HuH-7 (cell line): ENCODE data around the gene C16orf96.
"Not testable (repeated sequence)": the region's sequence is repeated elsewhere in the genome, so short reads cannot be mapped to it uniquely, and the experiment has no call there.

Experiments used
- DNase-seq: peaks from one replicate; pipeline ENCODE4 v3.0.0; 2011; ENCODE audit warnings: low spot score

Gene C16orf96

GRCh38 chr16:4566144-4566543, 10.0 kb downstream of the C16orf96 start:
- DNase-seq, result no peak

DNA sequence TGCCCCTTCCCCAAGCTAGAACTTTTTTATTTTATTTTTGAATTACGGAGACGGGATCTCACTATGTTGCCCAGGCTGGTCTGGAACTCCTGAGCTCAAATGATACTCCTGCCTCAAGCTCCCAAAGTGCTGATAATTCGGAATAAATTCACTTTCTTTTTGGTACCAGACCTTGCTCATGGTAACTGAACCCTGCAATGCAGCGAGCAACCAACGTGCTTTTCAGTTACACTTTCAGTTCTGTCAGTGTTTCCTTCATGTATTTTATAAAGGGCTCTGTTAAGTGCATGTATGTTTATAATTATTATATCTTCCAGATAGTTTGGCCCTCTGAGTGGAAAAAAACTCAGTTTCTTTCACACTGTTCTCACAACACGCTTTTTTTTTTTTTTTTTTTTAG, 13.9 kb downstream of the C16orf96 start:
- DNase-seq, result no peak

DNA sequence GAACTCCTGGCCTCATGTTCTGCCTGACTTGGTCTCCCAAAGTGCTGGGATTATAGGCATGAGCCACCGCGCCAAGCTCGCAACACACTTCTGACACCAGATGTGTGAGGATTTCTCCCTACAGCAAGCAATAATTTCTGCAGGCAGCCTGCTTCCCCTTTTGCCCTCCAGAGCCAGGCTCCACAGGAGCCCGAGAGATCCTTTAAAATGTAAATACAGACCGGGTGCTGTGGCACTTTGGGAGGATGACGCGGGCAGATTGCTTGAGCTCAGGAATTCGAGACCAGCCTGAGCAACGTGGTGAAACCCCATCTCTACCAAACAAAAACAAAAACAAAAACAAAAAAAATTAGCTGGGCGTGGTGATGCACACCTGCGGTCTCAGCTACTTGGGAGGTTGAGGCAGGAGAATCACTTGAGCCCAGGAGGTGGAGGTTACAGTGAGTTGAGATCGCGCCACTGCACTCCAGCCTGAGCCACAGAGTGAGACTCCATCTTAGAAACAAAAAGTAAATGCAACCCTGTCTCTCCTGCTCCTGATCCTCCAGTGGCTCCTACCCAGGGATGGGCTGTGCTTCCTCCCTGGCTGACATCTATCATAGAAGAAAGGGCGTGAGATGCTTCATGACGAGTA, 14.7 kb downstream of the C16orf96 start:
- DNase-seq, result no peak

DNA sequence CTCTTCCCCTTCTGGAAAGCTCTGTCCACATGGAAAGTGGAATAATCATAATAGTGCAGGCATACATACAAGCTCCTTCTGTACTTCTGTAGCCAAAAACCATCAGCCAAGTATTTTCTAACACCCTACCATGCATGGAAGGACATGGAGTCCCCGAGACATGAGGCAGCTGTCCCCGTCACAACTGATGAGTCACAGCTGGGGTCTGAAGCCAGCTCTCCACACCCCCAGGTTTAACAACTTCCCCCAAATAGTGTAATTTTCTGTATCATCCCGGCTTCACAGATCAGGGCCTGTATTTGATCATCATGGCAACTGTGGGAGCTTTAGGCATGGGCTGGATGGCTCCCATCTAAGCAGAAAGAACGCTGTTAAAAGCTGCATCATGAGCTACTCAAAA, 16.6 kb downstream of the C16orf96 start:
- no peak for DNase-seq

DNA sequence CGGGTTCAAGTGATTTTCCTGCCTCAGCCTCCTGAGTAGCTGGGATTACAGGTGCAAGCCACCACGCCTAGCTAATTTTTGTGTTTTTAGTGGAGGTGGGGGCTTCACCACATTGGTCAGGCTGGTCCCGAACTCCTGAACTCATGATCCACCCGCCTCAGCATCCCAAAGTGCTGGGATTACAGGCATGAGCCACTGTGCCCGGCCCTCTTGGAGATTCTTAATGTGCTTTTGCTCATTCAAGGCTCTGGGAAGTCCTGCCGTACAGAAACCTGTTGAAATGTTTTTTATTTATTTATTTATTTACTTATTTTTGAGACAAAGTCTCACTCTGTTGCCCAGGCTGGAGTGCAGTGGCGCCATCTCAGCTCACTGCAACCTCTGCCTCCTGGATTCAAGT, 17.8 kb downstream of the C16orf96 start:
- DNase-seq, result not testable (repeated sequence)

GRCh38 chr16:4574919-4575705, 19.0 kb downstream of the C16orf96 start:
- no peak for DNase-seq

DNA sequence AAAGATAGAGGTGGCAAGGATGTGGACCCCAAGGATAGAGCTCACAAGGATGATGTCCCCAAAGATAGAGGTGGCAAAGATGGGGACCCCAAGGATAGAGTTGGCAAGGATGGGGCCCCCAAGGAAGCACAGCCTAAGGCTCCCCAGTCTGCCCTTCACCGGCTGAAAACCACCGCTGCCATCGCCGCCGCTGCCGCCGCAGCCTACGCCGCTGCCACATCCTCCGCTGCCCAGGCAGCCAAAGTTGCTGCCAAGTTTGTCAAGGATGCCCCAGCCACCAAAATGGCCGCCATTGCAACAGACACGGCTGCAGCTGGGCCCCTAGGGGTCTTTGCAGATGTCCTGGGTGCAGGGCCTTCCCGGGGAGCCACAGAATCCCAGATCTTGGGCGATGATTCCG, 19.9 kb downstream of the C16orf96 start:
- no peak for DNase-seq

GRCh38 chr16:4578961-4579530, 22.9 kb downstream of the C16orf96 start:
- no peak for DNase-seq

DNA sequence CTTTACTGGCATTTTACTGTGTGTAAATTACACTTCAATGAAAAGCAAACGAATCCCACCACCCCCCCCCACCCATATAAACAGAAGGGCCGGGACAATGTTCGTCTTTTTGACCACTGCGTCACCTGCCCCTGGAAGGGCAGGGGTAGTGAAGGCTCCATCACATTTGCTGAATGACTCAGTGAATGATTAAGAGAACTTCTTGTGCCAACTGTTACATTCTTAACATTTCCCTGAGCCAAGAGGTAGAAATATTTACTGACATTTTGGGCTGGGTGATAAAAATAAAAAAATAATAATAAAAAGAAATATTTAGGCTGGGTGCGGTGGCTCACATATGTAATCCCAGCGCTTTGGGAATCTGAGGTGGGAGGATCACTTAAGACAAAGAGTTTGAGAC, 24.1 kb downstream of the C16orf96 start:
- no peak for DNase-seq

GRCh38 chr16:4583906-4584305, 27.8 kb downstream of the C16orf96 start:
- no peak for DNase-seq

DNA sequence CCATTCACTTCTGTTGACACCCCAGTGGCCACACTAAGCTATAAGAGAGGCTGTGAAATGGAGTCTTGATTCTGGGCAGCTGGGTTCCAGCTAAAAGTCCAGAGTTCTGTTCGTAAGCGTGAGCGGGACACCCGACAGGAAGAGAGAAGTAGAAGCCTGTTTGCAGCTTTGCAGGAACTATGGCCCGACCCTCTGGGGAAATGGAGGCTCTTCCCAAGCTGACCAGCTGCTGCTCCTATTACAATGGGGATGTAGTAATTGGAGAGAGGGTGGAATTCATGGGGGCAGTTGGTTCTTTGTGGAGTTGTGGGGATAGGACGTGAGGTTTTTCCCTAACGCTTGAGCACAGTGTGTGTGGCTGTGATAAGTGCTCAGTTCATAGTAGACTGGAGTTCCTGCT, 30.2 kb downstream of the C16orf96 start:
- no peak for DNase-seq

GRCh38 chr16:4588386-4588785, 32.2 kb downstream of the C16orf96 start:
- DNase-seq, result no peak

GRCh38 chr16:4588961-4589360, 32.8 kb downstream of the C16orf96 start:
- DNase-seq, result no peak

DNA sequence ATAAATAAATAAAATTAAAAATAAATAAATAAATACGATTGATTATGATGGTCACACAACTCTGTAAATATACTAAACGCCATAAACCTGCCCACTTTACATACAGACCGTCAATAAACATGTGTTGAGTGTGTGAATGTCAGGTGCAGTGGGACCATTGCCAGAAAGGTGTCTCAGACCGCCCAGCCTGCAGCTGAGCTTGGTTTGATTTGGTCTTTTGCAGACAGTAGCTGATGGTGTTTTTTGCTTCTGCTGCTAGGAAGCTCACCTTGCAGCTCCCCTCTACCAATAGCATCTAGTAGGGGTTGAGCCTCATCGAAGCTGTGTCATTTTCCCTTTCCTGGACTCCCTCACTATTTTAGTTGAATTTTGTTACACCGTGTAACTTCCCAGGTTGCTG, 35.1 kb downstream of the C16orf96 start:
- DNase-seq, result no peak

DNA sequence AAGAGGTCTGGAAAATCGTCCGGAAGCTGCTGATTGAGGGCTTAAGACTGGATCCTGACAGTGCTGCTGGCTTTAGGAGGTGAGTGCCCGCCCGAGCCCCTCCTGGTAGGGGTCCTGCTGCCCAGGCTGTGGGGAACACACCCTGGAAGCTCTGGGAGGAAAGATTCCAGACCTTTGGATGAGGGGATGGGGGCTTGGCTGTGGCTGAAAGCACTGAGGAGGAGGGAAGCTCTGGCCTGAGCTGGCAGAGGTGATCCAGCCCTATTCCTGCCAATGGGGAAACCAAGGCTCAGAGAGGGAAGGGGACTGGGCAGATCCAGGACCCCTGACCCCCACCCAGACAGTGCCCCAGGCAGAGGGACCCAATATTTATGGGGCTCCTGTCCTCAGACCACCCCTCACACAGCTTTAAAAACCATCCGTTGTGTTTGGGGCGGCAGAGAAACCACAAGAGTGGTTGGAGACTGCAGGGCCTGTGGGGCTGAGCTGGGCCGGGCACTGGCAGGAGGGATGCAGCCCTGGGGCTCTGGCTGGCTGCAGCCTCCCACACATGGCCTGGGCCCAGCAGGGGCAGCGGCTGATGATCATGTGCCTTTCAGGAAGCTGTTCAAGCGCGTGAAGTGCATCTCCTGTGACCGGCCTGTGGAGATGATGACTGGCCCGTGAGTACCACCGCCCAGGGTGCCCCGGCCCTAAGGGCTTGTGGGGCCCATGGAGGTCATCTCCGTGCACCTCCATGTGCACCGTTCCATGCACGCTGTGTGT, 35.7 kb downstream of the C16orf96 start:
- DNase-seq, result no peak

DNA sequence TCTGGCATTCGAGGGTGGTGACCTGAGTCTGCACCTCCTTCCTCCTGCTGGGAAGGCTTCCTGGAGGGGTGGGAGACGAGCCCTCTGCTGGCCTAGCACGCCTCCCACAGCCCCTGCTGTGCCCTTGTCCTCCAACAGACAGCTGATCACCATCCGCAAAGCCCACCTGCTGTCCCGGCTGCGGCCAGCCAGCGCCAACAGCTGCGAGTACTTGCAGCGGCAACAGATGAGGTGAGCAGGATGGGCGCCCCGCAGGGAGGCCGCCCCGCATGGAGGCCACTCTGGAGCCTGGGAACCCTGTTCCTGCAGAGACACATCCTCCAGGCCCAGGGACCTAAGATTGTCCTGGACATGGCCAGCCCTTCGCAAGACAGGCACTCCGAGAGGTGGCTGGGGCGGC, 36.9 kb downstream of the C16orf96 start:
- DNase-seq, result no peak

- DNase-seq, result no peak
These were observed 38.6 kb downstream of the C16orf96 start for GRCh38 chr16:4594433-4595410.

DNA sequence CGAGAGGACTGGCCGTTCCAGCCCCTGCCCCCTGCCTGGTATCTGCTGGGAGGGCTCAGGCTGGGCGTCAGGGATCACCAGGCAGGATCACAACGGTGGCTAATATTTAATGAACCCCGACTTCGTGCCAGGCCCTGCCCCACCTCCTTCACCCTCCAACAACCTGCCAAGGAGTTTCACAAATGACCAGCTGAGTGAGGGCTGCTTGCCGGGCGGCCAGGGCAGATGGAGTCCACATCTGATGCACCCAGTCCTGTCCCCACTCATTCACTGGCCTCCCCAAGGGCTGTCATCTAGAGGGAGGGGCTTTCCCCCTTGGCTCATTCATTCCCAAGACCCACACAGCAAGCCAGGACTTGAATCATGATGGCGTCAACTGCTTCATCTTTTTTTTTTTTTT, 41.0 kb downstream of the C16orf96 start:
- no peak for DNase-seq

DNA sequence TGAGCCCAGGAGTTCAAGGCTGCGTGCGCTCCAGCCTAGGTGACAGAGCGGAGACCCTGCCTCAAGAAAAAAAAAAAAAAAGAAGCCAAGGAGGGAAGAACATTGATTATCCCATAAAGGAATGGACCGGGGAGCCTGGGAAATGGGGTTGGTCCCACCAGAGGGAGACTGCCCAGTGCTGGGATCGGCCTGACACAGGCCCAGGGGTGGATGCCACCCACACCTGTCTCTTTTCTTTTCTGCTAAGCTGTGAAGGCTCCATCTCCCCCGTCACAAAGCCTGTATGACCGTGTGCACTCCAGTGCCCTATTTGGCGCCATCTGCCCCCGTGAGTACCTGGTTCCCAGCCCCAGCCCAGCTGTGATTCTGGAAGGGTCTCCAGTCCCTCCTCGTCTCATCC, 42.9 kb downstream of the C16orf96 start:
- DNase-seq, result no peak

- DNase-seq, result no peak
These were observed 43.4 kb downstream of the C16orf96 start for GRCh38 chr16:4599545-4599944.

DNA sequence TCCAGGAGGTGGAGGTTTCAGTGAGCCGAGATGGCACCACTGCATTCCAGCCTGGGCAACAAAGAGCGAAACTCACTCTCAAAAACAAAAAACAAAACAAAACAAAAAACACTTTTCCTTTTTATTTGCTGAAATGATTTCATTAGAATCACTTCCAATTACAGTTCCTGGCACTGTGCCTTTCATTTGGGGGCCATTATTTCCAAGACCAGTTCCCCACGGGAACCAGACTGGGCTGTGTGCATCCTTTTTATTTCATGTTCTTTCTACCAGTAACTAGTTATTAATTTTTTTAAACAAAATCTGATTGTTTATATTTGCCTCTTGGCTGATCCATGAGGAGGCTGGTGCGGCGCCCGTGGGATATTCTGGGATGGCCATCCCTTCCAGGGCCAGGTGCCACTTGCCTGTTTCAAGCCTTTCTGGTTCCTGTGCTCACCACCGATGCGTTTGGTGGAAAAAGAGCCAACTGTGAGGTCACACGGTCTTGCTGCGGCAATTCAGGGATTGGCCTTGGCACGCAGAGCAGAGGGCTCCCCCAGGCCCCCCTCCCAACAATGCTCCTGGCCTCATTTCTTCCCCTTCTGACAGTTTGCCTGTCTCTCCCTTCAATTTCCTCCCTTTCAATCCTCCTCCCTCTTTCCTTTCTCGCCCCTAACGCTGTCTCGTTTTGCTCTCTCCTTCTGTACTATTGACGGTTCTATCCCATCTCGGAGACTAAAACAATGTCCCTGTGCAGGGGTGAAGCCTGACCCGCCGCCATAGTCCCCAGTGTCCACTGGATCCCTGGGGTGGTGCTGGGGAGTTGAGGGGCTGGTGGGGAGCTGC, 45.1 kb downstream of the C16orf96 start:
- no peak for DNase-seq
